Neural cell (in vitro differentiated cells): ENCODE results near the gene LEMD2. TPM values are rescaled to one million over a fixed set of nuclear protein-coding genes. Genes with fewer than 3 reads are reported as not detected.

Source experiments
- H2AFZ ChIP-seq: fragments of 200-600, 300-800 bp; sonication (generic), shearing (Covaris generic); 2 replicates; pipeline ENCODE4 v1.6.0; 2014; ENCODE audit warnings: low read depth, mild to moderate bottlenecking, antibody characterized with exemption, low read length, moderate library complexity
- H3F3A ChIP-seq: fragments of 200-600 bp; shearing (Covaris generic); 2 replicates; pipeline ENCODE4 v1.6.1; 2016; ENCODE audit warnings: mild to moderate bottlenecking, moderate library complexity, mixed read lengths, antibody characterized with exemption, low read length; ENCODE audit not compliant: insufficient read depth, poor library complexity, severe bottlenecking
- H3K27ac ChIP-seq: fragments of 200-600, 300-800 bp; sonication (generic), shearing (Covaris generic); 2 replicates; pipeline ENCODE4 v1.5.1; 2014; ENCODE audit warnings: mild to moderate bottlenecking, low read length, moderate library complexity
- H3K27me3 ChIP-seq: fragments of 300-800, 200-600 bp; sonication (generic), shearing (Covaris generic); 2 replicates; pipeline ENCODE4 v1.6.0; 2014; ENCODE audit warnings: mild to moderate bottlenecking, low read depth, low read length, moderate library complexity; ENCODE audit not compliant: insufficient read depth
- H3K36me3 ChIP-seq: fragments of 300-800, 200-600 bp; sonication (generic), shearing (Covaris generic); 2 replicates; pipeline ENCODE4 v1.5.1; 2014; ENCODE audit warnings: mild to moderate bottlenecking, antibody characterized with exemption, low read length, moderate library complexity; ENCODE audit not compliant: insufficient read depth
- H3K4me2 ChIP-seq: fragments of 300-800, 200-600 bp; sonication (generic), shearing (Covaris generic); 2 replicates; pipeline ENCODE4 v1.6.0; 2014; ENCODE audit warnings: mild to moderate bottlenecking, low read length
- H3K4me3 ChIP-seq: fragments of 300-800, 200-600 bp; sonication (generic), shearing (Covaris generic); 2 replicates; pipeline ENCODE4 v1.5.1; 2014; ENCODE audit warnings: mild to moderate bottlenecking, low read length, moderate library complexity
- H3K79me2 ChIP-seq: fragments of 200-600 bp; shearing (Covaris generic); replicated peaks from 2 replicates; pipeline ENCODE4 v1.6.0; 2014; ENCODE audit warnings: mild to moderate bottlenecking, low read length, moderate library complexity; ENCODE audit not compliant: insufficient read depth
- H3K9ac ChIP-seq: fragments of 300-800, 200-600 bp; sonication (generic), shearing (Covaris generic); 2 replicates; pipeline ENCODE4 v1.6.1; 2016; ENCODE audit warnings: mild to moderate bottlenecking, low read length, mixed read lengths
- H3K9me2 ChIP-seq: fragments of 200-600 bp; shearing (Covaris generic); 2 replicates; pipeline ENCODE4 v1.6.1; 2016; ENCODE audit warnings: mild to moderate bottlenecking, low read length, mixed read lengths; ENCODE audit not compliant: insufficient read depth
- H3K9me3 ChIP-seq: fragments of 200-600, 300-800 bp; sonication (generic), shearing (Covaris generic); 2 replicates; pipeline ENCODE4 v1.6.1; 2016; ENCODE audit warnings: mild to moderate bottlenecking, mixed run types, low read length, moderate library complexity, mixed read lengths
- H4K20me1 ChIP-seq: fragments of 200-600 bp; shearing (Covaris generic); 2 replicates; pipeline ENCODE4 v1.6.1; 2016; ENCODE audit warnings: mild to moderate bottlenecking, mixed run types; ENCODE audit not compliant: insufficient read depth
- EP300 ChIP-seq: fragments of 450-650 bp; conservative IDR thresholded peaks from 2 replicates; pipeline ENCODE4 v1.6.1; 2014; ENCODE audit warnings: antibody characterized with exemption, mild to moderate bottlenecking, moderate library complexity; ENCODE audit not compliant: poor library complexity, severe bottlenecking
- EZH2 ChIP-seq: fragments of 200-600, 300-800 bp; shearing (Covaris generic), sonication (generic); IDR thresholded peaks from 2 replicates; pipeline ENCODE4 v1.6.1; 2014; ENCODE audit warnings: antibody characterized with exemption, low read length, borderline replicate concordance, mild to moderate bottlenecking; ENCODE audit not compliant: insufficient read depth, poor library complexity, severe bottlenecking
- MXI1 ChIP-seq: fragments of 450-650 bp; conservative IDR thresholded peaks from 2 replicates; pipeline ENCODE4 v1.6.1; 2014; ENCODE audit warnings: antibody characterized with exemption, mild to moderate bottlenecking; ENCODE audit not compliant: poor library complexity, severe bottlenecking
- POLR2AphosphoS5 ChIP-seq: IDR thresholded peaks from 2 replicates; pipeline ENCODE4 v1.6.1; 2012
- RAD21 ChIP-seq: fragments of 450-650 bp; conservative IDR thresholded peaks from 2 replicates; pipeline ENCODE4 v1.6.1; 2014; ENCODE audit warnings: antibody characterized with exemption, mild to moderate bottlenecking, moderate library complexity
- SMC3 ChIP-seq: fragments of 450-650 bp; conservative IDR thresholded peaks from 2 replicates; pipeline ENCODE4 v1.6.1; 2014; ENCODE audit warnings: antibody characterized with exemption, mild to moderate bottlenecking, moderate library complexity; ENCODE audit not compliant: poor library complexity
- TAF1 ChIP-seq: IDR thresholded peaks from 2 replicates; pipeline ENCODE4 v1.6.1; 2012; ENCODE audit warnings: low read depth
- polyA plus RNA-seq: library from polyadenylated mRNA; depleted of rRNA; stranded (reverse); fragments of >200 nt; gene quantifications from 2 replicates; pipeline ENCODE4 v1.2.3, GENCODE V29; 2014
- TF ChIP-seq, protein P1 (sequence below): fragments of 450-650 bp; IDR thresholded peaks from 2 replicates; pipeline ENCODE4 v1.5.1; 2014; ENCODE audit warnings: antibody characterized with exemption, mild to moderate bottlenecking, moderate library complexity; ENCODE audit not compliant: poor library complexity, severe bottlenecking
- TF ChIP-seq, protein P2 (sequence below): IDR thresholded peaks from 2 replicates; pipeline ENCODE4 v1.6.1; 2012; ENCODE audit warnings: borderline replicate concordance

The LEMD2 gene
- polyA plus RNA-seq, 1 donor from 2014 or later, result 84.6 TPM

DNA sequence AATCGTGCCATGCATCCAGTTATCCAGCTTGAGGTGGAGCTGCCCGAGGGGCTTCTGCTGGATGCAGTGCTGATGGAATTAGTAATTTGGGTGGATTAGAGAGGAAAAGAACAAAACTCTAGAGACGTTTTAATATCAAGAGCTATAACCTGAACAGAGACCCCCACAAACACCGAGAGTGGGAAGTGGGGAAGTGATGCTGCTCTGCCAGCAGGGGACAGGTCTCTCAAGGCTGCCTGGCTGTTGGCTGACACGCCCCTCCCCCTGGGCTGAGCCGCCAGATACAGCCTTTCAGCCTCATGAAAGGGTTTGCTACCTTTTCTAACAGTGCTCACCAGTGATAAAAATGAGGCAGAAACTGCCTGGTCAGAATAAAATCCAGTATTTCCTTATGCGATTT, 9.6 kb downstream of the LEMD2 start:
- Histone ChIP-seq H3F3A (peaks cover 2% of the 10 kb centered on the region), H3K9me2 (no peaks in the 10 kb centered on the region), H3K9ac (peak overlapping the region; percentile 44), H2AFZ (no peak overlapping the region), H3K9me3 (no peaks in the 10 kb centered on the region), H3K27ac (peak overlapping the region; percentile 61), H3K27me3 (no peaks in the 10 kb centered on the region), H4K20me1 (no peaks in the 10 kb centered on the region), H3K36me3 (peaks cover 9% of the 10 kb centered on the region), H3K4me3 (peak overlapping the region; percentile 36), H3K79me2 (no peaks in the 10 kb centered on the region), H3K4me2 (peak overlapping the region; percentile 19)
- TF ChIP-seq SMC3 (peak; percentile 80), RAD21 (peak; percentile 82), EZH2 (no peak), TAF1 (no peak), EP300 (no peak), POLR2AphosphoS5 (peak; percentile 16), MXI1 (no peak)
- TF ChIP-seq, protein P1, sequence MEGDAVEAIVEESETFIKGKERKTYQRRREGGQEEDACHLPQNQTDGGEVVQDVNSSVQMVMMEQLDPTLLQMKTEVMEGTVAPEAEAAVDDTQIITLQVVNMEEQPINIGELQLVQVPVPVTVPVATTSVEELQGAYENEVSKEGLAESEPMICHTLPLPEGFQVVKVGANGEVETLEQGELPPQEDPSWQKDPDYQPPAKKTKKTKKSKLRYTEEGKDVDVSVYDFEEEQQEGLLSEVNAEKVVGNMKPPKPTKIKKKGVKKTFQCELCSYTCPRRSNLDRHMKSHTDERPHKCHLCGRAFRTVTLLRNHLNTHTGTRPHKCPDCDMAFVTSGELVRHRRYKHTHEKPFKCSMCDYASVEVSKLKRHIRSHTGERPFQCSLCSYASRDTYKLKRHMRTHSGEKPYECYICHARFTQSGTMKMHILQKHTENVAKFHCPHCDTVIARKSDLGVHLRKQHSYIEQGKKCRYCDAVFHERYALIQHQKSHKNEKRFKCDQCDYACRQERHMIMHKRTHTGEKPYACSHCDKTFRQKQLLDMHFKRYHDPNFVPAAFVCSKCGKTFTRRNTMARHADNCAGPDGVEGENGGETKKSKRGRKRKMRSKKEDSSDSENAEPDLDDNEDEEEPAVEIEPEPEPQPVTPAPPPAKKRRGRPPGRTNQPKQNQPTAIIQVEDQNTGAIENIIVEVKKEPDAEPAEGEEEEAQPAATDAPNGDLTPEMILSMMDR, result peak; percentile 79
- TF ChIP-seq, protein P2, sequence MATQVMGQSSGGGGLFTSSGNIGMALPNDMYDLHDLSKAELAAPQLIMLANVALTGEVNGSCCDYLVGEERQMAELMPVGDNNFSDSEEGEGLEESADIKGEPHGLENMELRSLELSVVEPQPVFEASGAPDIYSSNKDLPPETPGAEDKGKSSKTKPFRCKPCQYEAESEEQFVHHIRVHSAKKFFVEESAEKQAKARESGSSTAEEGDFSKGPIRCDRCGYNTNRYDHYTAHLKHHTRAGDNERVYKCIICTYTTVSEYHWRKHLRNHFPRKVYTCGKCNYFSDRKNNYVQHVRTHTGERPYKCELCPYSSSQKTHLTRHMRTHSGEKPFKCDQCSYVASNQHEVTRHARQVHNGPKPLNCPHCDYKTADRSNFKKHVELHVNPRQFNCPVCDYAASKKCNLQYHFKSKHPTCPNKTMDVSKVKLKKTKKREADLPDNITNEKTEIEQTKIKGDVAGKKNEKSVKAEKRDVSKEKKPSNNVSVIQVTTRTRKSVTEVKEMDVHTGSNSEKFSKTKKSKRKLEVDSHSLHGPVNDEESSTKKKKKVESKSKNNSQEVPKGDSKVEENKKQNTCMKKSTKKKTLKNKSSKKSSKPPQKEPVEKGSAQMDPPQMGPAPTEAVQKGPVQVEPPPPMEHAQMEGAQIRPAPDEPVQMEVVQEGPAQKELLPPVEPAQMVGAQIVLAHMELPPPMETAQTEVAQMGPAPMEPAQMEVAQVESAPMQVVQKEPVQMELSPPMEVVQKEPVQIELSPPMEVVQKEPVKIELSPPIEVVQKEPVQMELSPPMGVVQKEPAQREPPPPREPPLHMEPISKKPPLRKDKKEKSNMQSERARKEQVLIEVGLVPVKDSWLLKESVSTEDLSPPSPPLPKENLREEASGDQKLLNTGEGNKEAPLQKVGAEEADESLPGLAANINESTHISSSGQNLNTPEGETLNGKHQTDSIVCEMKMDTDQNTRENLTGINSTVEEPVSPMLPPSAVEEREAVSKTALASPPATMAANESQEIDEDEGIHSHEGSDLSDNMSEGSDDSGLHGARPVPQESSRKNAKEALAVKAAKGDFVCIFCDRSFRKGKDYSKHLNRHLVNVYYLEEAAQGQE, result no peak

DNA sequence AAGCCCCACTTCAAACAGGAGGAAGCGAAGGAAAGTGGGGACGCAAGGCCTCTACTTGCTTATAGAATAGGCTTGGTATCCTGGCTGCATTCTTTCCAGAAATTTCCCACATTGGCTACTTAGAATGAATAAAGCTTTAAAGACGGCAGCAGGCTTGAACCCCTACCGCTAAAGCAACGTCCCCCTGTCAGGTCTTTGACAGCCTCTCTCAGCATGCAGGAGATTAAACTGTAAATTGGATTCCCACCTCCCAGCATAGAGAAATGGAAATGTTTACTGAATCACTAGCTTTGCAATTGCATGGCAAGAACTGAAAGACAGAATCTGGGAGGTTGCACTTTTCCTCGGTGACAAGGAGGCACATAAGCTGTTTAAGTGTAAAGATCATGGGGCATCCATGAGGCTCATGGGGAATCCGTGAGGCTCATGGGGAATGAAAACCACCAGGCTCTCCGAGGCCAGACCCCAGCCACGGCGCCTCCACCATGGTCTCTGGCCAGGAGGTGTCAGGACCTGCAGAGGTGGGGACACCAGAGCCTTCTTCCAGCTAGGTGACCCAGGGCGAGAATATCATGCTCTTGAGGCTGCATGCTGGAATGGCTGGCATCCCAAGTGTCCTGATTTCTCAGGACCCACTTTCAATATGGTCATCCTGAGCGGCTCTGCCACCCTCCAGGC, 10.3 kb downstream of the LEMD2 start:
- peaks cover 2% of the 10 kb centered on the region for H3F3A ChIP-seq
- H3K9me3 ChIP-seq, result no peaks in the 10 kb centered on the region
- H3K27me3 ChIP-seq, result no peaks in the 10 kb centered on the region
- H4K20me1 ChIP-seq, result no peaks in the 10 kb centered on the region
- TF ChIP-seq TAF1 (no peak), EP300 (peak; percentile 35), POLR2AphosphoS5 (peak; percentile 50)
- TF ChIP-seq, protein P2, result peak; percentile 30
- TF ChIP-seq, protein P1, result no peak
- no peaks in the 10 kb centered on the region for H3K79me2 ChIP-seq
- no peak overlapping the region for H3K4me2 ChIP-seq
- H3K9ac ChIP-seq, result peak overlapping the region; percentile 44
- H3K27ac ChIP-seq, result peak overlapping the region; percentile 61
- H3K36me3 ChIP-seq, result peaks cover 9% of the 10 kb centered on the region
- no peak overlapping the region for H2AFZ ChIP-seq
- no peaks in the 10 kb centered on the region for H3K9me2 ChIP-seq
- peak overlapping the region; percentile 36 for H3K4me3 ChIP-seq
